HG03354 (cell line): ENCODE data around the gene NRCAM.
"Not testable (repeated sequence)": the region's sequence is repeated elsewhere in the genome, so short reads cannot be mapped to it uniquely, and the experiment has no call there.

Source experiments
- ATAC-seq: cut with Tn5 transposase; IDR thresholded peaks from one replicate; pipeline ENCODE4 v1.9.1; 2021; ENCODE audit warnings: mild to moderate bottlenecking; ENCODE audit not compliant: unreplicated experiment, poor library complexity, severe bottlenecking

NRCAM gene

DNA sequence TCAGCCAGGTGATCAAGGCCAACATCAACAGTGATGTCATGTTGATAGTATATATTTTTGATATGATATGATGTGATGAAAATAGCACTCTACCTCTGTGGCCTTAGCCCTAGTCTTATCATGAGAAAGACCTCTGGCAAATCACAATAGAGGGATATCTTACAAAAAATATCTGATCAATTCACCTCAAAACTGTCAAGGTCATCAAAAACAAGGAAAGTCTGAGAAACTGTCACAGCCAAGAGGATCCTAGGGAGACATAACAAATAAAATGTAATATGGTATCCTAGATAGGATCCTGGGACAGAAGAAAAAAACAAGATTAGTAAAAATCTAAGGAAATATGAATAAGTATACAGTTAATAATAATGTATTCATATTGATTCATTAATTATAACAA is 92.6 kb downstream of the NRCAM start:
- ATAC-seq = no peak

GRCh38 chr7:108360058-108360800 is 96.0 kb downstream of the NRCAM start:
- ATAC-seq = no peak

DNA sequence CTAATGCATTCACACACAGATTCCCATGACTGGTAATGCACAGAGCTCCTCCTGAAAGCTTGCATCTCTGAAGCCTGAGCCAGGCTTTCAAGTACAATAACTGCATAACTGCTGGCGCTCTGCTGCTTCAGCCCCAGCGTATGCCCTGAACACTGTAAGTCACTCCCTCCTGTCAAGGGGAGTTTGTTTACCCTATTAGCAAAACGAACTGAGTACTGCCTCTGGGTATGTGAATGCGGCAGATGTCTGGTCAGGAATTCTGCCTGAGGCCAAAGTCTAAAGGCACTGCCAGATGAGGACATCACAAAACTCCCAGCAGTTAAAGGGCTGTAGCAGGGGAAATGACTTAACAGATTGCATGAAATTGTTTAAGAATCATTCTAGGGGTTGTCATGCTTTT is 97.7 kb downstream of the NRCAM start:
- no peak for ATAC-seq

GRCh38 chr7:108351729-108352131 is 104.5 kb downstream of the NRCAM start:
- ATAC-seq = no peak

- ATAC-seq = no peak
Measured at GRCh38 chr7:108348913-108349312, 107.3 kb downstream of the NRCAM start.

- no peak for ATAC-seq
Measured at GRCh38 chr7:108347616-108348015, 108.6 kb downstream of the NRCAM start.

GRCh38 chr7:108345710-108346336 is 110.4 kb downstream of the NRCAM start:
- ATAC-seq = no peak

DNA sequence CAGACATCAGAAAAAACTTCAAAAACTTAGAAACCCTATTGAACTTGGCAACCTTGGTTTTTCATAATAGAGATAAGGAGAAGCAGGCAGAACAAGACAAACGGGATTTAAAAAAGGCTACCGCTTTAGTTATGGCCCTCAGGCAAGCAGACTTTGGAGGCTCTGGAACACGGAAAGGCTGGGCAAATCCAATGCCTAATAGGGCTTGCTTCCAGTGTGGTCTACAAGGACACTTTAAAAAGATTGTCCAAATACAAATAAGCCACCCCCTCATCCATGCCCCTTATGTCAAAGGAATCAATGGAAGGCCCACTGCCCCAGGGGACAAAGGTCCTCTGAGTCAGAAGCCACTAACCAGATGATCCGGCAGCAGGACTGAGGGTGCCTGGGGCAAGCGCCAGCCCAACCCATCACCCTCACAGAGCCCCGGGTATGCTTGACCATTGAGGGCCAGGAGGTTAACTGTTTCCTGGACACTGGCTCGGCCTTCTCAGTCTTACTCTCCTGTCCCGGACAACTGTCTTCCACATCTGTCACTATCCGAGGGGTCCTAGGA is 115.3 kb downstream of the NRCAM start:
- no peak for ATAC-seq

DNA sequence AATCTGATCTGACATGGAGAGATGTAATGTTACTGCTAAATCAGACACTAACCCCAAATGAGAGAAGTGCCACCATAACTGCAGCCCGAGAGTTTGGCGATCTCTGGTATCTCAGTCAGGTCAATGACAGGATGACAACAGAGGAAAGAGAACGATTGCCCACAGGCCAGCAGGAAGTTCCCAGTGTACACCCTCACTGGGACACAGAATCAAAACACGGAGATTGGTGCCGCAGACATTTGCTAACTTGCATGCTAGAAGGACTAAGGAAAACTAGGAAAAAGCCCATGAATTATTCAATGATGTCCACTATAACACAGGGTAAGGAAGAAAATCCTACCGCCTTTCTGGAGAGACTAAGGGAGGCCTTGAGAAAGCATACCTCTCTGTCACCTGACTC is 115.8 kb downstream of the NRCAM start:
- not testable (repeated sequence) for ATAC-seq

DNA sequence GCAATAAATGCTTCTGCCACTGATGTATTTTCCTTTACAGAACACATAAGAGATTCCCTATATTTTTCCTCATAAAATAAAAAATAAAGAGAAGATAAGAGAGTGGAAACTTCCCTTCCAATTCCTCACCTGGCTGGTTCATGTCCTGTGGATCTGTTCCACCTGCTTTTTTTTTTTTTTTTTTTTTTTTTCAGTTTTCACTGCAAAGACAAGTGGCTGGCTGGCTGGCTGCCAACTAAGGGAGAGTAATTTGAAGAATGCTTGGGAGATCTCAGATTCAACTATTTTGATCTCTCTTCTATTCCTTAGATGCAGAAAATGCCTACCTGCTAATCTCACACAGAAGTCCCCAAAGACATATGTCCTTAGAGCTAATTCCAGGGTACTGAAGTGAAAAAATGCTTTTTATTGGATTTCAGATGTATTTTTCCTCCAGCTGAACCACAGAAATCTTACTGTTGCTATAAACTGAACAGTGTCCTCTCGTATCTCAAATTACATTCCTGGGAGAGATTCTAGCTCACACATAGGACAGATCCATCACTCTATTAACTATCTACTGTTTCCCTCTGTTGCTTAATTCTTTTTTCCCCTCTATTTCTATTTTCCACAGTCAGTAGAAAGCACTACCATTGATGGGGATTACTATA is 120.8 kb downstream of the NRCAM start:
- no peak for ATAC-seq

DNA sequence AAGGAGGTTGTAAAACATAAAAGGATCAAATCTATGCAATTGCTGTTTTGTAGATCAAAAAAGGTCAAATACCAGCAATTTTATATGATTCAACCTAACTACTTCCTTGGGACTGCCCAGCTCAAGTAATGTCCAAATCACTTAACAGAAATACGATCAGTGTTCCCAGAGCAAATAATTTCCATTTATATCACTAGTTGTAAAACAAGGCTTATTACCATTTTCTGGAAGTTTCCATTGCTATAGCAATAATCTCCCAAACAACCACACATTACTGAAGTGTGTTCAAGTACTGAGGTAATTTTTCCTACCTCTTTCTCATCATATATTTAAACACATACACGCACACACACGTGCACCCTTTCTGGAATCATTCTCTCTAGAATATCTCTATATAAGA is 123.3 kb downstream of the NRCAM start:
- no peak for ATAC-seq

DNA sequence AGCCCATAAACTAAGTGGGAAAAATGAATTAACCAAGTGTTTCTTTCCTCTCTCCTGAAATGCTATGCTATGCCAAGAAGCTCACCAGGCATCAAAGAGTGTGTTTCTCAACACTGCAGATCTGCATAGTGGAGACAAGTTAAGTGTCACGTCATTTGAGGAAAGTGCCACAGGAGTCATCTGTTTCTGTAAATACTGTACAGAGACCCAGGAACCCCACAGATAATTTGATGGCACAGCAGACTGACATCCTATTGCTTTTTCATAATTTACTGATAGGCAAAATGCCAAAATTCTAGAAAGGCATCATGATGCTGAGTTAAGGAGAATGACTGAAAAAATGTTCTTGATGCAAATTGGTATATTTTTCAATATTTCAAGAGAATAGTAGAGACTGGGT is 124.3 kb downstream of the NRCAM start:
- ATAC-seq = no peak

- ATAC-seq = no peak
Measured at GRCh38 chr7:108330227-108330626, 126.0 kb downstream of the NRCAM start.

DNA sequence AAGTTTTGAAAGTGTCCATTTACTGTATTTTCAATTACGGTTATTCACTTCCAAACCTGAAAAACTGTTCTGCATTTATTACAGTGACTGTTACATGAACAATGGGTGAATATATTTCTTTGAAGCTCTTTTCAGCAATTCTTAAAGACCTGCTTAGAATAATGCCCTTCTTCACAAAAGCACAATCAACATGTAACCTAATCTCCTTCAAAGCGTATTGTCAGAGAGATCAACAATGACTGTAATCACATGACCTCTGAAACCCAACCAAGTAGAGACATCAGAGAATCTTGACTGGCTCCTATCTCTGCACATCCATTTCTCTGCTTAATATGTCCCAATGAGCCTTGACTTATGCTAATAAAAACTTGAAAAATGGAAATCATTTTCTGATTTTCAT is 126.7 kb downstream of the NRCAM start:
- no peak for ATAC-seq

DNA sequence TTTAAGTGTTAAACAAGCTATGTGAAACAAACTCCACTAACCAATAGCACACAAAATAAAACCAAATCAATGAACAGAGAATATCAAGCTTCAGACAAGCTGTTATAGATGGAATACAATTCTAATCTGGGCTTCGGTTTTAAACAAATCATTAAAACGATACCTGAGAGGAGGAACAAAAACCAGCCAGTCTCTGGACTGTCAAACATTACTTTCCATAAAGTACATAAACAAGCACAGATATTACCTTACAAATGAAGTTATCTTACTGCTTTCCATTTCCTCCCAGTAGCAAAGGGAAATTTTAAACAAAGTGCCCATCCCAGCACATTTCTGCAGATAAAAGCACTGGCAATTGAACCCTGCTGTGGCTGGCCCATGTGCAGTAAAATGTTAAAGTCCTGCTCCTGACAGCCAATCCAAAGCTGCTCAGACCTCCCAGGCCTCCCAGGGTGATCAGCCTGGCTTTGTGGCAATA is 128.0 kb downstream of the NRCAM start:
- ATAC-seq = peak; percentile 76

- peak; percentile 58 for ATAC-seq
Measured at GRCh38 chr7:108327353-108327752, 128.9 kb downstream of the NRCAM start.

DNA sequence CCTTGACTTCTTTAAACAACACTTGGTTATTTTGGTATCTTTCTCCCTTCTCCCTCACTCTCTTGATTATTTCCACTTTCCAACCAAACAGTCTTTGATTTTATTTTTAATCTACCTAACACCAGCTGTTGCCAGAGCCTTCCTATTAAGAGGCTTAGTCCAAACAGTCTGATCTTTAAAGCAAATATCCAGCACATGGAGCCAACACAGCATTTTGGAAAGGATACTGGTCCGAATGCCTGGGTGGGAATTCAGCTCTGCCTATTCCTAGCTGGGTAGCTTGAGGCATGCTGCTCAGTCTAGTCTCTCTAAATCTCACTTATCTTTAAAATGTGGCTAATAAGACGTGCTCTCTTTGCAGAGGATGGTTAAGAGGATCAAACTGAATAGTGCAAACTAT is 129.3 kb downstream of the NRCAM start:
- no peak for ATAC-seq

DNA sequence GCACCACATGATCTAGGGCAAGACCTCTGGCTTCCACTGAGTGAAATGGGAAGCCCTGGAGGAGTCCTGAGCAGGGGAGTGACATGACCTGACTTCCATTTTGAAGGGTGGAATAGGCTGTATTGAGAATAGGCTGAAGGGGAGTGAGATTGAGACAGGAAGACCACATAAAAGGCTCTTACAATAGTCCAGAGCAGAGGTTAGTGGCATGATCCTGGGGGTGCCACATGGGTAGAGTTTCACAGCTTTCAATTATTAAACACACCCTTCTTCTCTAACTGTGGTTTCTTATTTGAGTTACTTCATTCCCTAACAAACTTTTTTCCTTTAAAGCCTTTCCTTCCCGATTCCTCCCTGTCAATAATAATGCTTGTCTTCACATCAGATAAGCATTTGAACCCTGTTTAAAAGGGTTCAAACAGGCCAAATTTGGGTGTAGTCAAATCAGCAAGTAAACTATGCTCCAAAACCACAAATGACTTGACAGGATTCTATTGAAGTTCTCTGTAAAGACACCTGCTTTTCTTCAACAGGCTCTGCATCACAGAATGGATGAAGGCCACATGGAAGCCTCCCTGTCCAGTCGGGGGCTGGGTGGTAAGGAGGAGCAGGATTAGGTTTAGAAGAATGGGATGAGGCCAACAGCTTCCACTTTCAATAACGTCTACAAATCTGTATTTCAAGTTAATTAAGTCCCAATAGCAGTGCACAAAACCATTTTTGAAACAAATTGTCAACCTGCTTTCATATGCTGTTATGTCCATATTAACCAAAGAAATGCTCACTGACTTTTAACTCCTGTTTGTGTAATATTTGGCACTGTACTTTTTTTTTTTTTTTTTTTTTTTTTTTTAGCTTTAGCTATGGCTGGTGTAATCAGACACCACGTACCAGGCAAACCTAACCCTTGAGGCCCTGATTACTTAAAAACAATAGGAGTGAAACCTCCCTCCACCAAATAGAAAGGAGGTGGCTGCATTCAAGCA is 131.9 kb downstream of the NRCAM start:
- ATAC-seq = no peak
